GM21381 (cell line): Measurements from ENCODE around the gene CATSPERZ.

Experiments used
- ATAC-seq: cut with Tn5 transposase; IDR thresholded peaks from one replicate; pipeline ENCODE4 v1.9.1; 2021; ENCODE audit warnings: mild to moderate bottlenecking, moderate library complexity; ENCODE audit not compliant: unreplicated experiment

CATSPERZ gene

GRCh38 chr11:64284048-64284961 is 15.9 kb upstream of the CATSPERZ start, which contains the start of gene BAD:
Gene BAD (minus strand): TSS chr11:64284665. CDS start chr11:64284368, 297 bp downstream.
- ATAC-seq, result peak; percentile 58

DNA sequence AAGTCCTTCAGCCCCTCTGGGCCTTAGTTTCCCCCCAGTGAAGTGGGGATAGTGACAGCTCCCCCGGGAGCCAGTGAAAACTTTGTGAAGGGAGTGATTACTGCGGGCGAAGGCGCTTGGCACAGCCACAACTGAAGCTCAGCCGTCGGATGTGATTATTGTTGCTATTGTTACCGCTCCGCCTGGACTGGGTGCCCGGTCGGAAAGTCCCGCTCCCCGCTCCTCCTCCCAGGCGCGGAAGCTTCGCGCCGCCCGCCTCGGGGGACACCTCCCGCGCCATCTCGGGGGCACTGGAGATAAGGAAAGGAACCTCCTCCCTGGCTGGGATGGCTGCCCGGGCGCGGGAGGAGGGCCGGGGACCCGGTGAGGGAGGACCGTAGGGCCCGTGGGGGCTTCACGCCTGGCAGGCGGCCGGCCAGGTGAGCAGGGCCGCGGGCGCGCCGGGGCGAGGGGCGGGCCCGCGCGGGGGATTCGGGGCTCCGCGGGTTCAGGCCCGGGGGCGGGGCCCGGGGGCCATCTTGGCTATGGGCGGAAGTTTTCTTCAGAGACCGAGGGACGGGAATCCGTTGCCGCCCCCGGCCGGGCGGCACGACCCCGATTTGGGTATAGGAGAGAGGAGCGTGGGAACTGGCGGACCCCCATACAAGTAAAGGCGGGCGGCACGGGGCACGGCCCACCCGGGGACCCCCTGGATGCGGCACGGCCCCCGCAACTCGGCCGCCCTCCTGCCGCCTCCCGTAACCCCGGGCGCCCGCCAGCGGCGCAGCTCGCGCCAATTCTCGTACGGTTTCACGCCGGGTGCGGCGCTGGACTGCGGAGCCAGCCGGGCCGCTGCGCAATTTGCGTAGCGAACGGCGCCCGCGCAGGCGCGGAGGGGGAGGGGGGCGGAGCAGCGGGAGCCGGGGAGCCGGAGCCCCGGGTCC is 14.9 kb upstream of the CATSPERZ start, which contains the start of gene GPR137:
Gene GPR137, plus strand, starts transcription at position 887 of the 923 bp plus-strand sequence. CDS start 677 bp downstream, outside the sequence.
- ATAC-seq, result peak; percentile 61

GRCh38 chr11:64285885-64286800 is 14.0 kb upstream of the CATSPERZ start:
- ATAC-seq, result no peak

GRCh38 chr11:64286801-64287159 is 13.4 kb upstream of the CATSPERZ start:
- no peak for ATAC-seq

GRCh38 chr11:64287676-64288352 is 12.3 kb upstream of the CATSPERZ start:
- ATAC-seq, result no peak

DNA sequence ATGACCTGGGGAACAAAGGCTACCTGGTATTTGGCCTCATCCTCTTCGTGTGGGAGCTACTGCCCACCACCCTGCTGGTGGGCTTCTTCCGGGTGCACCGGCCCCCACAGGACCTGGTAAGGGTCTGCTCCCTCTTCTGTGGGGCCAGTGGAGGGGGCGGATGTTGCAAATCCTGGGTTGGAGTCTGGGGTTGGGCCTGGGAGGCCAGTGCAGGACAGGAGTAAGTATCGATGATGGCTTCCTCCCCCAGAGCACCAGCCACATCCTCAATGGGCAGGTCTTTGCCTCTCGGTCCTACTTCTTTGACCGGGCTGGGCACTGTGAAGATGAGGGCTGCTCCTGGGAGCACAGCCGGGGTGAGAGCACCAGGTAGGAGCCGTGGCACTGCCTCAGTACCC is 11.8 kb upstream of the CATSPERZ start:
- ATAC-seq, result no peak

DNA sequence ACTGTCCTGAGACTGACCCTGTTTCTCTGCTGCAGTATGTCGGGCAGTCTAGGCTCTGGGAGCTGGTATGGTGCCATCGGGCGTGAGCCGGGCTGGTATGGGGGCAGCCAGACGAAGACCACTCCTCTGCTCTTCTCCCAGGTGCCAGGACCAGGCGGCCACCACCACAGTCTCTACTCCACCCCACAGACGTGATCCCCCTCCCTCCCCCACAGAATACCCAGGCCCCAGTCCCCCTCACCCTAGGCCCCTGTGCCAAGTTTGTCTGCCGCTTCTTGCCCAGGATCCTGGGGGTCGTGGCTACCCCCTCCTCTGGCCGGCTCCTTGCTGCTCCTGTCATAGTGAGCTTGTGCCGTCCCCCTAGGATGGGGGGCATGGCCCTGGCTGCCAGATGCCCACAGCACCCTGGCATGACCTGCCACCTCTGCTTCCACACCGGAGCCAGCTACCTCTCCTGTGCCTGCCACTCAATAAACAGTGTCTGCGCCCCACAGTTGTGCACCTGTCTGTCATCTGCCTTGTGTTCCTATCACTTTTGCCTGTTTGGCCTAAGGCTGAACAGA is 11.1 kb upstream of the CATSPERZ start:
- no peak for ATAC-seq

DNA sequence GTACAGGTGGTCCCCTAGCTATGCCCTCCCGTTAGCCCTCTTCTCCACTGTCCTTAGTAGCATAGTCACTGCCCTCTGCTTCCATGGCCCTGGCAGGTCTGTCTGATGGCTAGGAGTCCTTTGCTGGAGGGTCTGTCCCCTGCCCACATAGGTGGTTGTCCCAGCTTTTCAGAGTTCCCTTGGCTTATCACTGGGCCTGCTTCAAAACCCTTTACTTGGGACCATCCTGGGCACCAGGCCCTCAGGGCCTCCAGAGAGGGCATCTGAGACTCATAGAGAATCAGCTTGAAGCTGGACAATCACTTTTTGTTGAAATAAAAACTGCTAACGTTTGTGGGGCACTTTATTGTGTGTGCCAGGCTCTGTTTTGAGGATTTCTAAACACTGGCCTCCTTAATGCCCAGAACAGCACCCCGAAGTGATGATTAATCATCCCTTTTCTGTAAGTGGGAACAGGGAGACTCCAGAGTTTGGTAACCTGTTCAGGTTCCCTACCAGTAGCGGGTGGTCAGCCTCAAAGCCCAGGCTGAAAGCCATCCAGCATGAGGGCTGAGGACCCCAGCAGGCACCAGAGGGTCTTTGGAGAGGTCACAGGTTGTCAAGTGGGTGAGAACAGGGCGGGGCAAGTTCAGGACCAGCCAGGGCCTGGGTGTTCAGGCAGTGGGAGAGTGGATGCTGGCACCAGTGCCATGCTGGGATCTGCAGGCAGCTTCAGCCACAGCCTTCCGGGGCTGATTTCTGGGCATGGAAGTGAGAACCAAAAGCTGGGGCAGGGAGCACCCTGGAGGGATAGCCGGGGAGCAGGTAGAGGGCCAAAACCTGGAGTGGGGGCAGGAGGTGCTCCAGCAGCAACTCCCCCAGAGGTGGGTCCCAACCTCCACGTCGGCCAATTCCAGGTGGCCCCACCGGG is 9.6 kb upstream of the CATSPERZ start:
- ATAC-seq, result no peak

DNA sequence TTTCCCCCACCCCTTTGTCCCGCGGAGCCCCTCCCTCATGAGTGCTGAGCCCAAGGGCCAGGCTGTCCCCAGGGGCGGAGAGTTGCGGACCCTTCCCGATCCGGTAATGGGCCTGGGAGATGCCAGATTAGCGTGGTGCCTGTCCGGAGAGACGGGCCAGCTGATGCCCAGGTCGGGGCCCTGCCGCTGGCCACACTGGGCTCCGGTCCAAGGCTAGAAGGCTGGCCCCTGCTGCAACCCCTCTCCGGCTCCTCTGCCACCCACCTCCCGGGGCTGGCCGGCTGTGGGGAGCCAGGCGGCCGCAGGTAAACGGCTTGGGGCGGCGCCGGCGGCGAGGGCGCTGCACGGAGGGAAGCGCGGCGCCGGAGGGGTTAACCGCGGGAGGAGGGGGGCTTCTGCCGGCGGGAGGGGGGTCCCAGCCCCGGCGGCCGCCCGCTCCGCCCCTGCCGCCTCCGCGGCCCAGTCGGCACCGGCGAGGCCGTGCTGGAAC is 8.9 kb upstream of the CATSPERZ start, which contains the start of gene KCNK4:
Gene KCNK4, plus strand, starts transcription at position 41 of the 490 bp plus-strand sequence. CDS start 1,717 bp downstream, outside the sequence.
- ATAC-seq, result no peak

GRCh38 chr11:64291752-64292459 is 8.3 kb upstream of the CATSPERZ start:
- ATAC-seq, result no peak

GRCh38 chr11:64292460-64293254 is 7.5 kb upstream of the CATSPERZ start:
- no peak for ATAC-seq

GRCh38 chr11:64294774-64295173 is 5.4 kb upstream of the CATSPERZ start:
- no peak for ATAC-seq

GRCh38 chr11:64295760-64296159 is 4.4 kb upstream of the CATSPERZ start:
- ATAC-seq, result no peak

DNA sequence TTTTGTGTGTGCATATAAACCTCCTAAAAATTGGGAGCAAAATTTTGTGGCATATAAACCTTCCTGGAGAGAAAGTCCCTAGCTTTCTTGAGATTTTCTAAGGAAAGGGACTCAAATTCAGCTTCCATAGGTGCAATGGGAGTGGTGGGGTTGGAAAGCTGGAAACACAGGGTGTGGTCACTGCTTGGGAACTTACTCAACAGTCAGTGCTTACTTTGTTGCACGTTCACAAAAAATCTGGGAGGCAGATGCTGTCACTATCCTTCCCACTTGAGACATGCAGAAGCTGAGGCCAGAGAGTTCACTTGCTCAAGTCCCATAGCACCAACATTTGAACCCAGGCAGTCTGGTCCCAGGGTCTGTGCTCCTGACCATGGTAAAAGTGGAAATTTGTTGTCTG is 3.9 kb upstream of the CATSPERZ start:
- ATAC-seq, result no peak

DNA sequence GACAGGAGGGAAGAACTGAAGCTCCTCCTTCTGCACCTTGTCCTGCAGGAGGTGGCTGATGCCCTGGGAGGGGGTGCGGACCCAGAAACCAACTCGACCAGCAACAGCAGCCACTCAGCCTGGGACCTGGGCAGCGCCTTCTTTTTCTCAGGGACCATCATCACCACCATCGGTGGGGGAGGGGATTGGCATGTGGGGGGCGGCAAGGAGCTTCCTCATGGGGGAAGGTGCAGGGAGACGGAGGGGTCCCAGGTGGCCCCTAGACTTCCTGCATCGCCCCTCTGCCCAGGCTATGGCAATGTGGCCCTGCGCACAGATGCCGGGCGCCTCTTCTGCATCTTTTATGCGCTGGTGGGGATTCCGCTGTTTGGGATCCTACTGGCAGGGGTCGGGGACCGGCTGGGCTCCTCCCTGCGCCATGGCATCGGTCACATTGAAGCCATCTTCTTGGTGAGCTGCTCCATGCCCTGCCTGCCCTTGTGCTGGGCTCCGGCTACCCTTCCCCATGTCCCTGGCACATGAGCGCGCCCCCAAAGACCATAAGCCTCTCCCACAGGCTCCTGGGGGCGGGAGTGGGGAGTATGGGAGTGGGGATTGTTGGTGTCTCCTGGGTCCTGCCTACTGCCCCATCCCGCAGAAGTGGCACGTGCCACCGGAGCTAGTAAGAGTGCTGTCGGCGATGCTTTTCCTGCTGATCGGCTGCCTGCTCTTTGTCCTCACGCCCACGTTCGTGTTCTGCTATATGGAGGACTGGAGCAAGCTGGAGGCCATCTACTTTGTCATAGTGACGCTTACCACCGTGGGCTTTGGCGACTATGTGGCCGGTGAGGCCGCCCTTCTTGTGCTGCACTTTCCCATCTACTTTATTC is 3.1 kb upstream of the CATSPERZ start:
- no peak for ATAC-seq
